ENCODE data around the gene RYR3.

RYR3 gene

DNA sequence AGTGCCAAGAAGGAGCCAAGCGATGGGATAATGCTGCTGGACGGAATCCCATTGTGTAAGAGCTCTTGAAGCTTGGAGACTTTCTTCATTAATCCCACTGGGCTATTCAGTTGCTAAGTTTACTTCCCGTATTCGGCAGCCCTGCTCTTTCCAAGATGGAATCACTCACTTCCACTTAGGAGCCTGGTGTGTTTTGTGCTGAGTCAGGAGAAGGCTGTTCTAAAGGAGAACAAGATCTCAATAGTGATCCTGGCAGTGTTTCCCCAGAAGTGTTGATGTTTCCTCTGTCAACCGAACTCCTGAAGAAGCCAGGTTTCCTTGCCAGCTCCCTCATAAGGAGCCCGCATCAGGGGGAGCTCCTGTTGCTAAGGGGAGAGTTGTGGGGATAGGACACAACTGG is 387.4 kb downstream of the RYR3 start:
- no peak overlapping the region for H3K27ac ChIP-seq (ENCODE audit: low read length)
- no peak overlapping the region for H3K9ac ChIP-seq (ENCODE audit: low read length)
- no peak overlapping the region for H2AFZ ChIP-seq (ENCODE audit: low read length)
- TF ChIP-seq EZH2 (optimal IDR thresholded peaks at IDR 0.05; ENCODE audit: low read depth, low read length), result no peak
- TF ChIP-seq CTCF (IDR thresholded peaks at IDR 0.05; ENCODE audit: low read length), result no peak
- H3K9me3 ChIP-seq (replicated peaks; ENCODE audit: insufficient read depth, low read length), result no peaks in the 10 kb centered on the region
- H3K9me2 ChIP-seq (replicated peaks; ENCODE audit: insufficient read depth, low read length), result no peaks in the 10 kb centered on the region
- H3K27me3 ChIP-seq (replicated peaks; ENCODE audit: insufficient read depth, low read length), result no peaks in the 10 kb centered on the region
- no peak for DNase-seq
- H3K4me3 ChIP-seq (ENCODE audit: low read length), result no peak overlapping the region
- no peaks in the 10 kb centered on the region for H3K36me3 ChIP-seq (replicated peaks; ENCODE audit: insufficient read depth, low read length)
- no peaks in the 10 kb centered on the region for H3K79me2 ChIP-seq (ENCODE audit: low read length)
- no peaks in the 10 kb centered on the region for H4K20me1 ChIP-seq (ENCODE audit: insufficient read depth, low read length)
- H3K4me1 ChIP-seq (ENCODE audit: low read length), result 0 out of 2 replicates have a peak, but pooled peaks cover 4% of the 10 kb centered on the region
- no peak overlapping the region for H3K4me2 ChIP-seq (ENCODE audit: low read depth, low read length)
- H3F3A ChIP-seq (ENCODE audit: insufficient read depth, low read length), result no peaks in the 10 kb centered on the region

- no peaks in the 10 kb centered on the region for H3K9me3 ChIP-seq (replicated peaks; ENCODE audit: insufficient read depth, low read length)
- no peak overlapping the region for H2AFZ ChIP-seq (ENCODE audit: low read length)
- no peaks in the 10 kb centered on the region for H4K20me1 ChIP-seq (ENCODE audit: insufficient read depth, low read length)
- H3K4me2 ChIP-seq (ENCODE audit: low read depth, low read length), result no peak overlapping the region
- H3K27ac ChIP-seq (ENCODE audit: low read length), result no peak overlapping the region
- H3K36me3 ChIP-seq (replicated peaks; ENCODE audit: insufficient read depth, low read length), result no peaks in the 10 kb centered on the region
- H3K9ac ChIP-seq (ENCODE audit: low read length), result no peak overlapping the region
- DNase-seq, result no peak
- no peaks in the 10 kb centered on the region for H3K27me3 ChIP-seq (replicated peaks; ENCODE audit: insufficient read depth, low read length)
- 0 out of 2 replicates have a peak, but pooled peaks cover 4% of the 10 kb centered on the region for H3K4me1 ChIP-seq (ENCODE audit: low read length)
- H3K9me2 ChIP-seq (replicated peaks; ENCODE audit: insufficient read depth, low read length), result no peaks in the 10 kb centered on the region
- no peak overlapping the region for H3K4me3 ChIP-seq (ENCODE audit: low read length)
- TF ChIP-seq CTCF (IDR thresholded peaks at IDR 0.05; ENCODE audit: low read length) (no peak), EZH2 (optimal IDR thresholded peaks at IDR 0.05; ENCODE audit: low read depth, low read length) (no peak), EZH2phosphoT487 (IDR thresholded peaks at IDR 0.05; ENCODE audit: low read length) (no peak)
- no peaks in the 10 kb centered on the region for H3K79me2 ChIP-seq (ENCODE audit: low read length)
- no peaks in the 10 kb centered on the region for H3F3A ChIP-seq (ENCODE audit: insufficient read depth, low read length)
Observed at GRCh38 chr15:33699145-33699544, 388.4 kb downstream of the RYR3 start.

DNA sequence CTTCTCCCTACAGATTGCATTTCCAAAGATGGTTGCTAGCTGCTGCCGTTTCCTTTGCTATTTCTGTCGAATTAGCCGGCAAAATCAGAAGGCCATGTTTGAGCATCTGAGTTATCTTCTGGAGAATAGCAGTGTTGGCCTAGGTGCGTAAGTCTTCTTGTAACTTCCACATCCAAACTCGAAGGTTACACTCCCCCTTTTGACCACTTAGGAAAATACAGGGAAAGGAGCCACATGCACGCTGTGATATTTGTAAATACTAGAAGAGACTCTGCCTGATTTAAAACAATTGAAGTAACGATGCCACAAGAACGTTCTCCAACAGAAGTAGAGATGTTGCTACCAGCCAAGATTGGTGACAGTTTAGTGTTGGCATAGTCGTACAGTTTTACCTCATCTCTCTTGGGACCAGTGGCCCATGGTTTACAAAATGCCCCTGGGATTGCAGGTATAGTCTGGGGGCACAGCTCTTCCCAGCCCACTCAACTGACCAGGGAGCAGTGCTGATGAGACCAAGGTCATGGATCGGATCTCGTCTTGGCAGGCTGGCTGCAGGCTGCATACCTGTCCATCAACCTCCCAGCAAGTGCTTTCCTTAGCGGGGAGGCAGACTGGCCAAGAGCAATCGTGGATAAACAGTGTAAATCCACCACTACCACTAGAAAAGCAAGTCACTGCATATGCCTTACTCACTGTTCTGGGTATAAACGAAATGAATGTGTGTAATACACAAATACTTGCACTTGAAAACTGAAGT is 389.1 kb downstream of the RYR3 start:
- Histone ChIP-seq H3K4me2 (ENCODE audit: low read depth, low read length) (no peak overlapping the region), H3K9me3 (replicated peaks; ENCODE audit: insufficient read depth, low read length) (no peaks in the 10 kb centered on the region), H3K27me3 (replicated peaks; ENCODE audit: insufficient read depth, low read length) (no peaks in the 10 kb centered on the region), H3K79me2 (ENCODE audit: low read length) (no peaks in the 10 kb centered on the region), H3K4me1 (ENCODE audit: low read length) (0 out of 2 replicates have a peak, but pooled peaks cover 4% of the 10 kb centered on the region), H3F3A (ENCODE audit: insufficient read depth, low read length) (no peaks in the 10 kb centered on the region), H3K9ac (ENCODE audit: low read length) (no peak overlapping the region), H4K20me1 (ENCODE audit: insufficient read depth, low read length) (no peaks in the 10 kb centered on the region), H3K36me3 (replicated peaks; ENCODE audit: insufficient read depth, low read length) (no peaks in the 10 kb centered on the region), H3K4me3 (ENCODE audit: low read length) (no peak overlapping the region), H3K9me2 (replicated peaks; ENCODE audit: insufficient read depth, low read length) (no peaks in the 10 kb centered on the region), H2AFZ (ENCODE audit: low read length) (no peak overlapping the region), H3K27ac (ENCODE audit: low read length) (no peak overlapping the region)
- peak; percentile 14; the same call in 1 of the 2 replicates for TF ChIP-seq CTCF (IDR thresholded peaks at IDR 0.05; ENCODE audit: low read length)
- TF ChIP-seq EZH2phosphoT487 (IDR thresholded peaks at IDR 0.05; ENCODE audit: low read length), result no peak
- DNase-seq, result no peak
